Stimulated activated CD4-positive, alpha-beta T cell treated with anti-CD3 and anti-CD28 coated beads, Interleukin-15, amount 100 ng/mL, for 24 hours (primary cell): ENCODE data around the gene PARD3B.
"Not testable (repeated sequence)": the region's sequence is repeated elsewhere in the genome, so short reads cannot be mapped to it uniquely, and the experiment has no call there.

Source experiments
- DNase-seq: peaks from one replicate; pipeline ENCODE4 v3.0.0-alpha.2; 2020

Gene PARD3B

GRCh38 chr2:205453202-205453601 is 907.9 kb downstream of the PARD3B start:
- no peak for DNase-seq

GRCh38 chr2:205456682-205457081 is 911.4 kb downstream of the PARD3B start:
- DNase-seq, result no peak

- no peak for DNase-seq
Observed at GRCh38 chr2:205460217-205460616, 914.9 kb downstream of the PARD3B start.

- peak; percentile 2 for DNase-seq
Observed at GRCh38 chr2:205461169-205461568, 915.9 kb downstream of the PARD3B start.

- peak; percentile 33 for DNase-seq
Observed at GRCh38 chr2:205461678-205462665, 916.7 kb downstream of the PARD3B start.

- no peak for DNase-seq
Observed at GRCh38 chr2:205462681-205463345, 917.5 kb downstream of the PARD3B start.

GRCh38 chr2:205463466-205464025 is 918.3 kb downstream of the PARD3B start:
- DNase-seq, result no peak

GRCh38 chr2:205464681-205465080 is 919.4 kb downstream of the PARD3B start:
- DNase-seq, result no peak

- no peak for DNase-seq
Observed at GRCh38 chr2:205465791-205466190, 920.5 kb downstream of the PARD3B start.

- DNase-seq, result no peak
Observed at GRCh38 chr2:205471776-205472175, 926.5 kb downstream of the PARD3B start.

GRCh38 chr2:205473791-205474190 is 928.5 kb downstream of the PARD3B start:
- DNase-seq, result no peak

GRCh38 chr2:205474741-205475415 is 929.6 kb downstream of the PARD3B start:
- peak; percentile 8 for DNase-seq

GRCh38 chr2:205475416-205475768 is 930.1 kb downstream of the PARD3B start:
- DNase-seq, result no peak

- no peak for DNase-seq
Observed at GRCh38 chr2:205477016-205477705, 931.9 kb downstream of the PARD3B start.

GRCh38 chr2:205481861-205482260 is 936.6 kb downstream of the PARD3B start:
- DNase-seq, result no peak

GRCh38 chr2:205482399-205483081 is 937.3 kb downstream of the PARD3B start:
- DNase-seq, result no peak

- no peak for DNase-seq
Observed at GRCh38 chr2:205483095-205483494, 937.8 kb downstream of the PARD3B start.

- no peak for DNase-seq
Observed at GRCh38 chr2:205484215-205484614, 938.9 kb downstream of the PARD3B start.

GRCh38 chr2:205484764-205485163 is 939.5 kb downstream of the PARD3B start:
- no peak for DNase-seq

GRCh38 chr2:205493528-205493927 is 948.3 kb downstream of the PARD3B start:
- DNase-seq, result not testable (repeated sequence)

GRCh38 chr2:205494537-205495235 is 949.4 kb downstream of the PARD3B start:
- no peak for DNase-seq
